ENCODE data around the gene IFT81.

DNA sequence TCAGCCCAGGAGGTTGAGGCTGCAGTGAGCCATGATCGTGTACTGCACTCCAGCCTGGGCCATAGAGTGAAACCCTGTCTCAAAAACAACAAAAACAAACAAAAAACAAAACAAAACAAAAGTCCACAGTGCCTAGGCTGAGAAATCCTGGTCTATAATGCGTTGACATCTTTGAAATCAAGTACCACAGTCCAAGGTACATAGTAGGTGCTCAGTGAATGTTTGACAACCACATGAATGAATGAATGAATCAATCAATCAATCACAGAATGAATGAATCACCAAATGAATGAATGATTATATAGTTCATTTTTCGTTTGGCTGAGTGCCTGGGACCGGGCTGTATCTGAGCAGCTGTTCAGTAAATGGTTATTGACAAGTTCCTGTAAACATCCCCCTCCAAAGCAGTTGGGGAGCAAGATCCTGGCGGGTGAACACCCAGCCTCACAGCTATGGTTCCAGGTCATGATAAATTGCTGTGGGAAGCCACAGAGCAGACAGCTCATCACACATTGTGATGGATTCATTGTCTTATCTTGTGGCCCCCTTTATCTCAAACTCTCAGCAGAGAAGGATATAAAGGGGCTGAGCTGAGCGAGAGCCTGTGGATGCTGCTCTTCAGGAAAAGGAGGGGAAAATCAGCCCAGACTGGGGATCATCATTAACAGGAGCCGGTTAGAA, 30.4 kb upstream of the IFT81 start:
- TF ChIP-seq, protein P1, sequence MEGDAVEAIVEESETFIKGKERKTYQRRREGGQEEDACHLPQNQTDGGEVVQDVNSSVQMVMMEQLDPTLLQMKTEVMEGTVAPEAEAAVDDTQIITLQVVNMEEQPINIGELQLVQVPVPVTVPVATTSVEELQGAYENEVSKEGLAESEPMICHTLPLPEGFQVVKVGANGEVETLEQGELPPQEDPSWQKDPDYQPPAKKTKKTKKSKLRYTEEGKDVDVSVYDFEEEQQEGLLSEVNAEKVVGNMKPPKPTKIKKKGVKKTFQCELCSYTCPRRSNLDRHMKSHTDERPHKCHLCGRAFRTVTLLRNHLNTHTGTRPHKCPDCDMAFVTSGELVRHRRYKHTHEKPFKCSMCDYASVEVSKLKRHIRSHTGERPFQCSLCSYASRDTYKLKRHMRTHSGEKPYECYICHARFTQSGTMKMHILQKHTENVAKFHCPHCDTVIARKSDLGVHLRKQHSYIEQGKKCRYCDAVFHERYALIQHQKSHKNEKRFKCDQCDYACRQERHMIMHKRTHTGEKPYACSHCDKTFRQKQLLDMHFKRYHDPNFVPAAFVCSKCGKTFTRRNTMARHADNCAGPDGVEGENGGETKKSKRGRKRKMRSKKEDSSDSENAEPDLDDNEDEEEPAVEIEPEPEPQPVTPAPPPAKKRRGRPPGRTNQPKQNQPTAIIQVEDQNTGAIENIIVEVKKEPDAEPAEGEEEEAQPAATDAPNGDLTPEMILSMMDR (IDR thresholded peaks at IDR 0.05; ENCODE audit: low read depth, low read length): no peak
- TF ChIP-seq EZH2phosphoT487 (IDR thresholded peaks at IDR 0.05; ENCODE audit: low read depth): no peak
